SK-N-SH (cell line): Measurements from ENCODE around the gene RILP. TPM values are rescaled to one million over a fixed set of nuclear protein-coding genes. Genes with fewer than 3 reads are reported as not detected.

Experiments
- CTCF ChIA-PET: fragments of 300-600, 350-600 bp; formaldehyde crosslinking; extraction: SDS; loops from one replicate; lab custom pipeline; 2021; lab: Yijun Ruan, JAX
- POLR2A ChIA-PET: fragments of 350-600 bp; sonication (Branson Sonifier 250); formaldehyde crosslinking; extraction: SDS; loops from one replicate; lab custom pipeline; 2020; ENCODE audit warnings: antibody characterized with exemption, inconsistent platforms; lab: Yijun Ruan, JAX
- DNase-seq: peaks from one replicate; pipeline ENCODE4 v3.0.0; 2012
- H2AFZ ChIP-seq: fragments of 200-600 bp; sonication (generic); 2 replicates; pipeline ENCODE4 v1.8.1; 2016; ENCODE audit warnings: antibody characterized with exemption, mild to moderate bottlenecking, low read depth
- H3F3A ChIP-seq: fragments of 200-600 bp; sonication (generic); replicated peaks from 2 replicates; pipeline ENCODE3; 2016; ENCODE audit warnings: antibody characterized with exemption, mild to moderate bottlenecking; ENCODE audit not compliant: insufficient read depth
- H3K27ac ChIP-seq, 2 experiments: fragments of 200-500 bp in 1 of 2; fragments of 200-600 bp in 1 of 2; sonication (Bioruptor generic) in 1 of 2; sonication (generic), shearing (Covaris generic) in 1 of 2; 2 replicates each; pipeline versions ENCODE4 v1.5.1 to v1.6.1; 2014 to 2016; ENCODE audit warnings: low read depth in 2 of 2, inconsistent platforms in 1 of 2, low read length in 1 of 2, mild to moderate bottlenecking in 1 of 2, mixed read lengths in 1 of 2
- H3K27me3 ChIP-seq: fragments of 200-600 bp; sonication (generic), shearing (Covaris generic); 2 replicates; pipeline ENCODE4 v1.6.1; 2016; ENCODE audit warnings: mixed run types; ENCODE audit not compliant: insufficient read depth
- H3K36me3 ChIP-seq, 2 experiments: fragments of 200-500 bp in 1 of 2; fragments of 200-600 bp in 1 of 2; sonication (Bioruptor generic) in 1 of 2; sonication (generic) in 1 of 2; replicated peaks in 1 of 2; 2 replicates each; pipeline versions ENCODE3 to v1.5.1; 2014 to 2016; ENCODE audit warnings: low read length in 1 of 2, mild to moderate bottlenecking in 1 of 2; ENCODE audit not compliant: insufficient read depth in 2 of 2, control insufficient read depth in 1 of 2
- H3K4me1 ChIP-seq, 2 experiments: fragments of 200-500 bp in 1 of 2; fragments of 200-600 bp in 1 of 2; sonication (Bioruptor generic) in 1 of 2; sonication (generic), shearing (Covaris generic) in 1 of 2; 2 replicates each; pipeline versions ENCODE4 v1.5.1 to v1.6.1; 2014 to 2016; ENCODE audit warnings: low read depth in 1 of 2, low read length in 1 of 2, mixed run types in 1 of 2; ENCODE audit not compliant: insufficient read depth in 2 of 2, control insufficient read depth in 1 of 2
- H3K4me2 ChIP-seq: fragments of 200-600 bp; sonication (generic), shearing (Covaris generic); 2 replicates; pipeline ENCODE4 v1.6.1; 2017; ENCODE audit warnings: mixed run types
- H3K4me3 ChIP-seq, 2 experiments: fragments of 200-500 bp in 1 of 2; fragments of 200-600 bp in 1 of 2; sonication (Bioruptor generic) in 1 of 2; sonication (generic), shearing (Covaris generic) in 1 of 2; 2 replicates each; pipeline versions ENCODE4 v1.5.1 to v1.8.1; 2014 to 2016; ENCODE audit warnings: low read depth in 2 of 2, inconsistent platforms in 1 of 2, low read length in 1 of 2, mild to moderate bottlenecking in 1 of 2, mixed read lengths in 1 of 2, moderate library complexity in 1 of 2
- H3K79me2 ChIP-seq: fragments of 200-600 bp; sonication (generic); 2 replicates; pipeline ENCODE4 v1.8.1; 2017; ENCODE audit warnings: mild to moderate bottlenecking; ENCODE audit not compliant: insufficient read depth
- H3K9ac ChIP-seq: fragments of 200-600 bp; sonication (generic); 2 replicates; pipeline ENCODE4 v1.6.1; 2017; ENCODE audit warnings: mixed run types
- H3K9me2 ChIP-seq: fragments of 200-600 bp; sonication (generic); 2 replicates; pipeline ENCODE4 v1.6.1; 2017; ENCODE audit warnings: mixed run types
- H3K9me3 ChIP-seq: fragments of 200-600 bp; sonication (generic); 2 replicates; pipeline ENCODE4 v1.6.1; 2017; ENCODE audit warnings: mixed run types, mild to moderate bottlenecking, moderate library complexity
- H4K20me1 ChIP-seq: fragments of 200-600 bp; sonication (generic); 2 replicates; pipeline ENCODE4 v1.6.1; 2017; ENCODE audit warnings: mild to moderate bottlenecking, mixed run types; ENCODE audit not compliant: insufficient read depth
- EZH2phosphoT487 ChIP-seq: fragments of 200-600 bp; sonication (generic); IDR thresholded peaks from 2 replicates; pipeline ENCODE4 v1.6.1; 2017; ENCODE audit warnings: low read depth, mixed run types, mild to moderate bottlenecking, antibody characterized with exemption, moderate library complexity, borderline replicate concordance
- FOXJ3 ChIP-seq: sonication (generic); formaldehyde crosslinking; IDR thresholded peaks from 2 replicates; pipeline ENCODE4 v1.5.1; 2020; ENCODE audit warnings: mild to moderate bottlenecking, missing genetic modification reagents
- IRF3 ChIP-seq: fragments of 150-350 bp; IDR thresholded peaks from 2 replicates; pipeline ENCODE4 v1.6.1; 2016; ENCODE audit warnings: mild to moderate bottlenecking, low read depth, low read length
- JUND ChIP-seq: IDR thresholded peaks from 2 replicates; pipeline ENCODE4 v1.4.0; 2012
- MAX ChIP-seq: IDR thresholded peaks from 2 replicates; pipeline ENCODE4 v1.4.0; 2012; ENCODE audit warnings: low read depth
- NFIC ChIP-seq: IDR thresholded peaks from 2 replicates; pipeline ENCODE4 v1.4.0; 2012; ENCODE audit warnings: borderline replicate concordance
- RAD21 ChIP-seq: IDR thresholded peaks from 2 replicates; pipeline ENCODE4 v1.6.1; 2012; ENCODE audit warnings: mild to moderate bottlenecking, low read length
- RFX5 ChIP-seq: IDR thresholded peaks from 2 replicates; pipeline ENCODE4 v1.6.1; 2012; ENCODE audit warnings: mild to moderate bottlenecking, improper control_type of control experiment, low read length
- SMC3 ChIP-seq: IDR thresholded peaks from 2 replicates; pipeline ENCODE4 v1.6.1; 2012; ENCODE audit warnings: low read depth, low read length, improper control_type of control experiment
- TAF1 ChIP-seq: IDR thresholded peaks from 2 replicates; pipeline ENCODE4 v1.6.1; 2012; ENCODE audit warnings: low read depth, mild to moderate bottlenecking, low read length, moderate library complexity, borderline replicate concordance
- TCF12 ChIP-seq: IDR thresholded peaks from 2 replicates; pipeline ENCODE4 v1.4.0; 2012
- YY1 ChIP-seq: IDR thresholded peaks from 2 replicates; pipeline ENCODE4 v1.4.0; 2012; ENCODE audit warnings: low read depth, mild to moderate bottlenecking
- WGBS: methylation state at CpG from one replicate; pipeline ENCODE4 v1.1.6; 2017; ENCODE audit warnings: low lambda C conversion rate; 5-methylcytosine and 5-hydroxymethylcytosine counted together
- polyA plus RNA-seq, 3 experiments: library from polyadenylated mRNA; depleted of rRNA; stranded (reverse); fragments of >200 nt; gene quantifications; 2 replicates each; pipeline ENCODE4 v1.2.3, GENCODE V29; 2012
- TF ChIP-seq, protein P1 (sequence below): IDR thresholded peaks from 2 replicates; pipeline ENCODE4 v1.4.0; 2012; ENCODE audit warnings: low read depth, borderline replicate concordance
- TF ChIP-seq, protein P2 (sequence below): fragments of 150-350 bp; IDR thresholded peaks from 2 replicates; pipeline ENCODE4 v1.6.1; 2017; ENCODE audit warnings: antibody characterized with exemption, low read length, low read depth, borderline replicate concordance

Gene RILP
- polyA plus RNA-seq, 1 of the 3 experiments (the other 2 are of a cell fraction), result 3.8 TPM

GRCh38 chr17:1647802-1648171 is 1.9 kb downstream of the RILP start:
- Histone ChIP-seq H3K9me3 (no peaks in the 10 kb centered on the region), H3K9me2 (no peaks in the 10 kb centered on the region), H3K79me2 (no peaks in the 10 kb centered on the region), H2AFZ (no peak overlapping the region), H3K9ac (no peak overlapping the region), H3F3A (peaks cover 32% of the 10 kb centered on the region), H4K20me1 (no peaks in the 10 kb centered on the region), H3K4me3 (no peak overlapping the region; a peak in 1 of 4 replicates), H3K27ac (no peak overlapping the region), H3K4me1 (peaks cover 13 to 23% of the 10 kb centered on the region in 2 experiments; a peak in 2 of 4 replicates), H3K36me3 (peaks cover 20 to 25% of the 10 kb centered on the region in 2 experiments), H3K27me3 (no peaks in the 10 kb centered on the region), H3K4me2 (no peak overlapping the region)
- WGBS, result 89% methylated on average over 5 of the region's 11 CpGs
- CTCF ChIA-PET, result interaction anchor here (0.6 to 6.8 kb wide), 14 partner anchors 8 to 75 kb away, joined by 3 to 65 read pairs (median 6); partner anchors contain the start of genes PRPF8 and SLC43A2
- TF ChIP-seq MAX (no peak), SMC3 (no peak), FOXJ3 (CRISPR knock-in tag) (no peak), EZH2phosphoT487 (no peak), JUND (no peak)
- TF ChIP-seq, protein P1, sequence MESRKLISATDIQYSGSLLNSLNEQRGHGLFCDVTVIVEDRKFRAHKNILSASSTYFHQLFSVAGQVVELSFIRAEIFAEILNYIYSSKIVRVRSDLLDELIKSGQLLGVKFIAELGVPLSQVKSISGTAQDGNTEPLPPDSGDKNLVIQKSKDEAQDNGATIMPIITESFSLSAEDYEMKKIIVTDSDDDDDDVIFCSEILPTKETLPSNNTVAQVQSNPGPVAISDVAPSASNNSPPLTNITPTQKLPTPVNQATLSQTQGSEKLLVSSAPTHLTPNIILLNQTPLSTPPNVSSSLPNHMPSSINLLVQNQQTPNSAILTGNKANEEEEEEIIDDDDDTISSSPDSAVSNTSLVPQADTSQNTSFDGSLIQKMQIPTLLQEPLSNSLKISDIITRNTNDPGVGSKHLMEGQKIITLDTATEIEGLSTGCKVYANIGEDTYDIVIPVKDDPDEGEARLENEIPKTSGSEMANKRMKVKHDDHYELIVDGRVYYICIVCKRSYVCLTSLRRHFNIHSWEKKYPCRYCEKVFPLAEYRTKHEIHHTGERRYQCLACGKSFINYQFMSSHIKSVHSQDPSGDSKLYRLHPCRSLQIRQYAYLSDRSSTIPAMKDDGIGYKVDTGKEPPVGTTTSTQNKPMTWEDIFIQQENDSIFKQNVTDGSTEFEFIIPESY, result no peak
- TF ChIP-seq, protein P2, sequence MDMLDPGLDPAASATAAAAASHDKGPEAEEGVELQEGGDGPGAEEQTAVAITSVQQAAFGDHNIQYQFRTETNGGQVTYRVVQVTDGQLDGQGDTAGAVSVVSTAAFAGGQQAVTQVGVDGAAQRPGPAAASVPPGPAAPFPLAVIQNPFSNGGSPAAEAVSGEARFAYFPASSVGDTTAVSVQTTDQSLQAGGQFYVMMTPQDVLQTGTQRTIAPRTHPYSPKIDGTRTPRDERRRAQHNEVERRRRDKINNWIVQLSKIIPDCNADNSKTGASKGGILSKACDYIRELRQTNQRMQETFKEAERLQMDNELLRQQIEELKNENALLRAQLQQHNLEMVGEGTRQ, result no peak
- DNase-seq, result no peak
- POLR2A ChIA-PET, result interaction anchor here (2.4 kb wide), 1 partner anchor 19 kb away, joined by 12 read pairs; the partner anchor contains the start of gene SLC43A2

GRCh38 chr17:1646199-1646875 is 3.3 kb downstream of the RILP start:
- Histone ChIP-seq H3F3A (peaks cover 19% of the 10 kb centered on the region), H2AFZ (no peak overlapping the region), H3K4me2 (no peak overlapping the region), H3K4me1 (peaks cover 13 to 23% of the 10 kb centered on the region in 2 experiments; a peak in 2 of 4 replicates), H4K20me1 (no peaks in the 10 kb centered on the region), H3K27ac (no peak overlapping the region), H3K9me3 (no peaks in the 10 kb centered on the region), H3K9me2 (no peaks in the 10 kb centered on the region), H3K36me3 (peaks cover 6 to 13% of the 10 kb centered on the region in 2 experiments), H3K9ac (no peak overlapping the region), H3K4me3 (no peak overlapping the region), H3K27me3 (no peaks in the 10 kb centered on the region), H3K79me2 (no peaks in the 10 kb centered on the region)
- WGBS, result 86% methylated on average over 12 of the region's 13 CpGs
- CTCF ChIA-PET, result interaction anchor here (1.0 to 6.8 kb wide), 3 partner anchors 17 to 73 kb away, joined by 3 to 65 read pairs (median 5); no protein-coding TSS in a partner anchor
- TF ChIP-seq IRF3, result no peak
- no peak for TF ChIP-seq TCF12
- TF ChIP-seq RAD21, result no peak
- no peak for TF ChIP-seq NFIC
- TF ChIP-seq TAF1, result no peak
- TF ChIP-seq YY1, result no peak
- no peak for TF ChIP-seq RFX5
- POLR2A ChIA-PET, result no interaction called here
- DNase-seq, result no peak
